ENCODE results near the gene KCNJ8.

Gene KCNJ8

DNA sequence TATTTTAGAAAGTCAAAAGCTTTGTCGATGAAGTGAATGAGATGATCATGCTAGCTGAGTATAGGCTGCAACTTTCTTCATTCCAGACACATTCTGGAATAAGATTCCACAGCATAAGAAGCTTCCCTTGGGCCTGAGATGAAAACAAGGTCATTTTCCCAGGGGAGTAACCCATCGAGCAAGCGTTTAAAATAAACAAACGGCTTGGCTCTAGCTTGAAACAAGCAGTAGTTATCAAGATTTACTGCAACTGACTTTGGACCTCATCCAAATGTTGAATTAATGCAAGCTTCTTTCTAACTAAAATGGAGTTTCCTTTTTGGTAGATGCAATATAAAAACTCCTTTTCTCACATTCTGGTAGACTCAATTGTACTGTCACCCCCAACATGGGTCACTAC is 23.0 kb downstream of the KCNJ8 start:
- DNase-seq (ENCODE audit: low read depth): peak; percentile 39
- H3K4me3 ChIP-seq (ENCODE audit: low read length): no peak overlapping the region
- TF ChIP-seq, protein P1, sequence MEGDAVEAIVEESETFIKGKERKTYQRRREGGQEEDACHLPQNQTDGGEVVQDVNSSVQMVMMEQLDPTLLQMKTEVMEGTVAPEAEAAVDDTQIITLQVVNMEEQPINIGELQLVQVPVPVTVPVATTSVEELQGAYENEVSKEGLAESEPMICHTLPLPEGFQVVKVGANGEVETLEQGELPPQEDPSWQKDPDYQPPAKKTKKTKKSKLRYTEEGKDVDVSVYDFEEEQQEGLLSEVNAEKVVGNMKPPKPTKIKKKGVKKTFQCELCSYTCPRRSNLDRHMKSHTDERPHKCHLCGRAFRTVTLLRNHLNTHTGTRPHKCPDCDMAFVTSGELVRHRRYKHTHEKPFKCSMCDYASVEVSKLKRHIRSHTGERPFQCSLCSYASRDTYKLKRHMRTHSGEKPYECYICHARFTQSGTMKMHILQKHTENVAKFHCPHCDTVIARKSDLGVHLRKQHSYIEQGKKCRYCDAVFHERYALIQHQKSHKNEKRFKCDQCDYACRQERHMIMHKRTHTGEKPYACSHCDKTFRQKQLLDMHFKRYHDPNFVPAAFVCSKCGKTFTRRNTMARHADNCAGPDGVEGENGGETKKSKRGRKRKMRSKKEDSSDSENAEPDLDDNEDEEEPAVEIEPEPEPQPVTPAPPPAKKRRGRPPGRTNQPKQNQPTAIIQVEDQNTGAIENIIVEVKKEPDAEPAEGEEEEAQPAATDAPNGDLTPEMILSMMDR (conservative IDR thresholded peaks at IDR 0.05; ENCODE audit: low read length): no peak

DNA sequence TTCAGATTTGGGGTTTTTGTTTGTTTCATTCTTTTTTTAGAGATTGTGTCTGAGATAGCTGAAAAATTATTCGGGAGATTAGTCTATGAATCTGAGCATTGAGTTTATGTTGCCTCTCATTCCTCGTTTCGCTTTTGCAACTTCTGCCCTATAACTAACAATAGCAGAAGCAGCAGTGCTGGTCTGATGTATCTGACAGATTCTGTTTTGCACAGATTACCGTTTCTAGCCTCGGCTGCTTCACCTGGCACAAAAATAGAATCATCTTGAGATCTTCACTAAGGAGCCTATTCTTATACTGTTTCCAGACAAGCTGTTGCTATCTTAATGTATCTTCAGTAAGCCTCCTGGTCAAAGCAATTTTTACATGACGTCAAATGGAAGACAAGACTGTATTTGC is 29.2 kb downstream of the KCNJ8 start:
- TF ChIP-seq, protein P1 (conservative IDR thresholded peaks at IDR 0.05; ENCODE audit: low read length): no peak

DNA sequence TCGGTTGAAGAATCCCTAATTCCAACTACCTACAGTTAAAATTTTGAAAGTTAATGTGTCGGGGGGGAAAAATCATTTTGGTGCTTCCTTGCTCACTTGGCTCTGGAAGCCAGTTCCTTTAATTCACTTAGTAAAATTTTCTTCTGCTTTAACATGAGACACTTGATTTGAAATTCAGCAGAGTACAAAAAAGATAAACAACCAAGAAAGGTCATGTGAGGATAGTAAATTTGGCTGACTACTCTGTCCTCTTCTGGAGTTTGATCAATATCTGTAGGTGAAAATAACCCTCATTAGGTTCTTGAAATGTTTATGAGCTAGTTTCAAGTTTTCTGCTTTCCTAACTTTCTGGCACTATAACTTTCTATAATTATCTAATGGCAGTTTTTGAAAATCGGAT is 43.4 kb downstream of the KCNJ8 start:
- H3K4me3 ChIP-seq (ENCODE audit: low read length): no peak overlapping the region
- TF ChIP-seq, protein P1 (conservative IDR thresholded peaks at IDR 0.05; ENCODE audit: low read length): no peak
- DNase-seq (ENCODE audit: low read depth): no peak

More for the DNA sequence above, 29.2 kb downstream of the KCNJ8 start:
- DNase-seq (ENCODE audit: low read depth): no peak
- H3K4me3 ChIP-seq (ENCODE audit: low read length): no peak overlapping the region

DNA sequence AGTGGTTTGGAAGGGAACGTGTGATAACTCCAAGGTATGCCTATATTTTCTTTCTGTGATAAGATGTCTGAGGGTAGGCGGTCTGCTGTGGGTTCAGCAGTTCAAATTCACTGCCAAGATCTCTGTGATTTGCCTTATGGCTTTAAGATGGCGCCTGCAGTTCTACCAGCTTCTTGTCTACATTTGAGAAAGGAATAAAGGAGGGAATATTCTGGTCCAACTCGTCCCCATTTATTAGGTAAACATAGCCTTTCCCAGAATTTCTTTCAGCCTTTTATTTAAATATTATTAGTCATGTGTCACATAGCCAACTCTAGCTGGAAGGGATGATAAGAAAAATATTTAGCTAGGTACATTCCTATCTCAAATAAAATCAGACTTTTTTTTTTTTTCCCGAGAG is 48.8 kb downstream of the KCNJ8 start:
- TF ChIP-seq, protein P1 (conservative IDR thresholded peaks at IDR 0.05; ENCODE audit: low read length): no peak
- no peak for DNase-seq (ENCODE audit: low read depth)
- H3K4me3 ChIP-seq (ENCODE audit: low read length): no peak overlapping the region

DNA sequence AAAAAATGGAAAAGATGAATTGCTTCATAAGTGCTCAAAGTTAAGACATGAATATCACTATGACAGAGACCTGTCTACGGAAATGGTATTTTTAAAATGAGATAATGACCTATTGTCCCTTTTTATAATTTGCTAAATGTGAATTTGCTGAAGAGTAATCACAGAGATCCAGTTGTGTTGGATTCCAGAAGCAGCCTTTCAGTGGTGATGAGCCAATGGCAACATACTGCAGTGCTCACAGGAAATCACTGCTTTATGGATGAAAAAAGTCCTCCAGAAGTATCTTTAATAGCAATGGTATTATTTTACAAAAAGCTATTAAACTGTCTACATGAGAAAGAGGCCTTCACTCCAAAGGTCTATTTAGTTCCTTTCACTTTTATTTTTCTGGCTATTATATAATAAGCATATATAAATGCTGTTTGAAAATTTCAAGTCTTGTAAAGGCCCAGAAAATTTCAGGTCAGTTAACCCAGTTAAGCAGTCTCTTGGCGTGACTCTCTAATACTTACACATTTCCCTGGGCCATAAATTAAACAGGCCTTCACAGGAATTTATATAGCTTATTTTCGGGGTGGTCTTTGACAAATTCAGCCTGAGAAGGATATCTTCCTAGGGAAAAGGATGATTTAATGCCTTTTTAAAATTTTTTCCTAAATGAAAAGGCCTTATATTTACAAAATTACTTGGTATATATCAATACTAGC is 55.4 kb downstream of the KCNJ8 start:
- DNase-seq (ENCODE audit: low read depth): no peak
- TF ChIP-seq, protein P1 (conservative IDR thresholded peaks at IDR 0.05; ENCODE audit: low read length): no peak
- H3K4me3 ChIP-seq (ENCODE audit: low read length): no peak overlapping the region

DNA sequence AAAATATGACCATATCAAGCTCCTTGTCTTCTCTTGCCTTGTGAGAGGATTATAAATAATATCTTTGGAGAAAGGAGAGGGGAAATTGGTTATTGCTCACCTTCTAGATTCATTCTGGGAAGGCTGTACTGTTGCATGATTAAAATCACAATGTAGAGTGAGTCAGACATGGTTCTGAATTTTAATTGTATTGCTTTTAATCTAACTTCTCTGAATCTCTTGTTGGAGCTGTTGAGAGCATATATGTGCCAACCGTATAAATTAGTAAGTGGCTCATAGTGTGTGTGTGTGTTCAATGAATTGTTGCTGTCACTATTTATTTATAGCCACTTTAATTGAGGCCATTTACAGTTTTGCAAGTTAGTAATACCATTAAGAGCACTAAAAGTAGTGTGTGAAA is 56.1 kb downstream of the KCNJ8 start:
- DNase-seq (ENCODE audit: low read depth): no peak
- TF ChIP-seq, protein P1 (conservative IDR thresholded peaks at IDR 0.05; ENCODE audit: low read length): no peak
- H3K4me3 ChIP-seq (ENCODE audit: low read length): no peak overlapping the region

DNA sequence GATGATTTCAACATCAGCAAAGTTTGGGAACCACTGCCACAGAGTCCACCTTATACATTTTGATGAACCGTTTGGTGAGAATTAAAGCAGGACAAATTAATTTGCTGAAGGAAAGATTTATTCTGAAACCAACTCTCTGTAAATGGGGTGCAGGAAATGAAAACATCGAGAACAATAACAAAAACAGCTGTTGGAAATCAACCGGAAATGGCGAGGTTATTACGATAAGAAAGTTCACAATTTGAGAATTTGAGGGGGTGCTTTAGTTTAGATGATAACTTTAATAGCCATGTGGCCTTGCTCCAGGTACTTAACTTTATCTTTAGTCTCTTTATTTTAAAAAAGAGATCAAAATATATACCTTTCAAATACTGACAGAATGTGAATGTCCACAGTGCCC is 56.7 kb downstream of the KCNJ8 start:
- DNase-seq (ENCODE audit: low read depth): no peak
- TF ChIP-seq, protein P1 (conservative IDR thresholded peaks at IDR 0.05; ENCODE audit: low read length): no peak
- no peak overlapping the region for H3K4me3 ChIP-seq (ENCODE audit: low read length)
